GM19397 (cell line): ENCODE measurements around the gene BANP.
"Not testable (repeated sequence)": the region's sequence is repeated elsewhere in the genome, so short reads cannot be mapped to it uniquely, and the experiment has no call there.

Experiments
- ATAC-seq: cut with Tn5 transposase; IDR thresholded peaks from one replicate; pipeline ENCODE4 v1.9.1; 2021; ENCODE audit warnings: mild to moderate bottlenecking, moderate library complexity; ENCODE audit not compliant: unreplicated experiment

BANP gene

GRCh38 chr16:87950765-87951551 lies at the start of gene BANP:
Gene BANP, plus strand, starts transcription at chr16:87951434. Its CDS starts 23,682 bp downstream, at chr16:87975116.
- peak; percentile 86 for ATAC-seq

GRCh38 chr16:87904963-87905362 lies 46.3 kb upstream of the BANP start:
- not testable (repeated sequence) for ATAC-seq

GRCh38 chr16:87905521-87905920 lies 45.7 kb upstream of the BANP start:
- ATAC-seq: not testable (repeated sequence)

GRCh38 chr16:87908101-87908500 lies 43.1 kb upstream of the BANP start:
- not testable (repeated sequence) for ATAC-seq

- ATAC-seq: peak; percentile 69
These were observed 41.9 kb upstream of the BANP start for GRCh38 chr16:87909203-87909935.

- not testable (repeated sequence) for ATAC-seq
These were observed 40.0 kb upstream of the BANP start for GRCh38 chr16:87911106-87911763.

GRCh38 chr16:87912691-87913090 lies 38.5 kb upstream of the BANP start:
- ATAC-seq: not testable (repeated sequence)

GRCh38 chr16:87914021-87914725 lies 37.1 kb upstream of the BANP start:
- not testable (repeated sequence) for ATAC-seq

- no peak for ATAC-seq
These were observed 36.4 kb upstream of the BANP start for GRCh38 chr16:87914812-87915211.

GRCh38 chr16:87917503-87917902 lies 33.7 kb upstream of the BANP start:
- no peak for ATAC-seq

- no peak for ATAC-seq
These were observed 32.9 kb upstream of the BANP start for GRCh38 chr16:87918338-87918737.

- no peak for ATAC-seq
These were observed 32.2 kb upstream of the BANP start for GRCh38 chr16:87918866-87919680.

- no peak for ATAC-seq
These were observed 31.6 kb upstream of the BANP start for GRCh38 chr16:87919681-87919994.

GRCh38 chr16:87921236-87921773 lies 29.9 kb upstream of the BANP start:
- no peak for ATAC-seq

- ATAC-seq: no peak
These were observed 28.9 kb upstream of the BANP start for GRCh38 chr16:87922250-87922871.

- no peak for ATAC-seq
These were observed 27.0 kb upstream of the BANP start for GRCh38 chr16:87924041-87924810.

- ATAC-seq: no peak
These were observed 26.2 kb upstream of the BANP start for GRCh38 chr16:87924811-87925670.
